HepG2 (cell line): Measurements from ENCODE around the gene HAGHL. TPM values are rescaled to one million over a fixed set of nuclear protein-coding genes. Genes with fewer than 3 reads are reported as not detected.

Experiments
- ATAC-seq: fragments of 200-7000 bp; cut with Tn5 transposase; 3 replicates; pipeline ENCODE4 v1.9.1; 2020; ENCODE audit warnings: mild to moderate bottlenecking, moderate library complexity
- BruUV-seq: library from RNA; stranded (reverse); fragments of 400-500 nt; replicated peaks from 2 replicates; lab custom pipeline; 2021; lab: Mats Ljungman, UMichigan
- CTCF ChIA-PET: fragments of 300-600 bp; formaldehyde crosslinking; extraction: SDS; loops from one replicate; lab custom pipeline; 2021; ENCODE audit warnings: low total read pairs, inconsistent platforms, low intra/inter-chr PET ratio; lab: Yijun Ruan, JAX
- POLR2A ChIA-PET: fragments of 350-600 bp; sonication (Branson Sonifier 250); formaldehyde crosslinking; loops from one replicate; lab custom pipeline; 2020; ENCODE audit warnings: antibody characterized with exemption, inconsistent platforms; lab: Yijun Ruan, JAX
- DNase-seq: peaks from one replicate; pipeline ENCODE4 v3.0.0-alpha.2; 2015; ENCODE audit warnings: low spot score
- FAIRE-seq: peaks from 3 replicates; lab custom pipeline; 2011; peaks lifted over from hg19 to GRCh38; lab: Jason Lieb, UNC
- H2AFZ ChIP-seq: one replicate; pipeline ENCODE4 v1.6.1; 2011; ENCODE audit warnings: low read length, inconsistent platforms
- H3K27ac ChIP-seq: fragments of 300-600 bp; 3 replicates; pipeline ENCODE4 v1.8.0; 2011; ENCODE audit warnings: mixed run types, mild to moderate bottlenecking, mixed read lengths, low read length, inconsistent platforms; ENCODE audit not compliant: insufficient read depth; ENCODE audit errors: extremely low read length
- H3K27me3 ChIP-seq, 2 experiments: fragments of 200-600 bp in 1 of 2; 2 replicates in 1 of 2; 3 replicates in 1 of 2; pipeline versions ENCODE4 v1.6.0 to v1.8.0; 2011; ENCODE audit warnings: low read length in 2 of 2, mild to moderate bottlenecking in 2 of 2, moderate library complexity in 2 of 2, inconsistent platforms in 1 of 2; ENCODE audit not compliant: insufficient read depth in 2 of 2, control insufficient read depth in 1 of 2
- H3K36me3 ChIP-seq, 2 experiments: fragments of 200-600 bp in 1 of 2; replicated peaks in 1 of 2; 2 replicates in 1 of 2; 3 replicates in 1 of 2; pipeline versions ENCODE4 v1.5.1 to v1.8.0; 2011; ENCODE audit warnings: low read length in 2 of 2, inconsistent platforms in 1 of 2; ENCODE audit not compliant: insufficient read depth in 2 of 2, control insufficient read depth in 1 of 2
- H3K4me1 ChIP-seq: 2 replicates; pipeline ENCODE4 v1.5.1; 2012; ENCODE audit warnings: low read length, inconsistent platforms; ENCODE audit not compliant: insufficient read depth
- H3K4me2 ChIP-seq: 2 replicates; pipeline ENCODE4 v1.6.0; 2011; ENCODE audit warnings: low read depth, low read length, inconsistent platforms
- H3K4me3 ChIP-seq, 3 experiments: fragments of 200-600 bp in 1 of 3; sonication (generic), shearing (Covaris generic) in 1 of 3; replicated peaks in 1 of 3; 2 replicates each; pipeline ENCODE4 v1.5.1; 2011 to 2016; ENCODE audit warnings: low read length in 3 of 3, inconsistent platforms in 2 of 3, low read depth in 2 of 3, mild to moderate bottlenecking in 2 of 3, control low read depth in 1 of 3, mixed read lengths in 1 of 3; ENCODE audit not compliant: insufficient read depth in 1 of 3
- H3K79me2 ChIP-seq: one replicate; pipeline ENCODE4 v1.6.1; 2011; ENCODE audit warnings: low read length, inconsistent platforms; ENCODE audit not compliant: insufficient read depth
- H3K9ac ChIP-seq: 2 replicates; pipeline ENCODE4 v1.6.0; 2011; ENCODE audit warnings: mild to moderate bottlenecking, low read depth, low read length, inconsistent platforms; ENCODE audit not compliant: insufficient read depth
- H3K9me3 ChIP-seq: 2 replicates; pipeline ENCODE4 v1.5.1; 2012; ENCODE audit warnings: mild to moderate bottlenecking, low read length
- H4K20me1 ChIP-seq: 2 replicates; pipeline ENCODE4 v1.6.0; 2011; ENCODE audit warnings: inconsistent platforms, mild to moderate bottlenecking, low read length, moderate library complexity; ENCODE audit not compliant: insufficient read depth
- CEBPB ChIP-seq: IDR thresholded peaks from 2 replicates; pipeline ENCODE4 v1.6.1; 2011; ENCODE audit warnings: low read depth, low read length, improper control_type of control experiment, borderline replicate concordance
- KDM2A ChIP-seq: sonication (generic); formaldehyde crosslinking; IDR thresholded peaks from 2 replicates; pipeline ENCODE4 v1.4.0; 2020; ENCODE audit warnings: low read depth, missing genetic modification reagents, borderline replicate concordance
- KLF15 ChIP-seq: sonication (generic); formaldehyde crosslinking; IDR thresholded peaks from 2 replicates; pipeline ENCODE4 v1.8.1; 2023; ENCODE audit warnings: borderline replicate concordance, mild to moderate bottlenecking, inconsistent platforms, missing genetic modification reagents, mixed read lengths
- MXD3 ChIP-seq: IDR thresholded peaks from 2 replicates; pipeline ENCODE4 v1.6.1; 2016; ENCODE audit warnings: mild to moderate bottlenecking, missing biosample characterization, missing genetic modification reagents
- SYNCRIP ChIP-seq: fragments of 200-400 bp; formaldehyde crosslinking; IDR thresholded peaks from 2 replicates; pipeline ENCODE4 v1.6.1; 2018; ENCODE audit warnings: mild to moderate bottlenecking, low read depth, low read length; ENCODE audit not compliant: insufficient read depth
- U2AF2 ChIP-seq: fragments of 200-400 bp; formaldehyde crosslinking; IDR thresholded peaks from 2 replicates; pipeline ENCODE4 v1.6.1; 2017; ENCODE audit warnings: low read depth, mild to moderate bottlenecking, low read length
- XRCC5 ChIP-seq: fragments of 200-400 bp; formaldehyde crosslinking; optimal IDR thresholded peaks from 2 replicates; pipeline ENCODE3; 2017; ENCODE audit warnings: mild to moderate bottlenecking, low read length
- ZBTB26 ChIP-seq: IDR thresholded peaks from 2 replicates; pipeline ENCODE4 v1.6.1; 2016; ENCODE audit warnings: missing compliant biosample characterization, missing genetic modification reagents, borderline replicate concordance
- ZBTB7B ChIP-seq: sonication (generic); formaldehyde crosslinking; IDR thresholded peaks from 2 replicates; pipeline ENCODE4 v1.4.0; 2020; ENCODE audit warnings: missing genetic modification reagents
- ZMYM2 ChIP-seq: sonication (generic); formaldehyde crosslinking; IDR thresholded peaks from 2 replicates; pipeline ENCODE4 v1.8.0; 2022; ENCODE audit warnings: mild to moderate bottlenecking, missing genetic modification reagents
- ZNF275 ChIP-seq: sonication (generic); formaldehyde crosslinking; IDR thresholded peaks from 2 replicates; pipeline ENCODE4 v1.8.0; 2022; ENCODE audit warnings: missing genetic modification reagents, mild to moderate bottlenecking, inconsistent platforms, borderline replicate concordance
- ZNF431 ChIP-seq: sonication (generic); formaldehyde crosslinking; IDR thresholded peaks from 2 replicates; pipeline ENCODE4 v1.9.0; 2022; ENCODE audit warnings: missing genetic modification reagents, low read depth, mild to moderate bottlenecking, borderline replicate concordance
- ZNF451 ChIP-seq: sonication (generic); formaldehyde crosslinking; IDR thresholded peaks from 2 replicates; pipeline ENCODE4 v1.5.0; 2020; ENCODE audit warnings: mild to moderate bottlenecking, missing genetic modification reagents
- ZNF501 ChIP-seq: sonication (generic); formaldehyde crosslinking; IDR thresholded peaks from 2 replicates; pipeline ENCODE4 v1.5.1; 2020; ENCODE audit warnings: mild to moderate bottlenecking, moderate library complexity, missing genetic modification reagents
- ZNF746 ChIP-seq: sonication (generic); formaldehyde crosslinking; IDR thresholded peaks from 2 replicates; pipeline ENCODE4 v1.8.0; 2022; ENCODE audit warnings: mild to moderate bottlenecking, missing genetic modification reagents
- ZNF781 ChIP-seq: sonication (generic); formaldehyde crosslinking; IDR thresholded peaks from 2 replicates; pipeline ENCODE4 v1.5.1; 2020; ENCODE audit warnings: borderline replicate concordance, mild to moderate bottlenecking, missing genetic modification reagents; ENCODE audit errors: not compliant biosample characterization
- ZNF839 ChIP-seq: sonication (generic); formaldehyde crosslinking; IDR thresholded peaks from 2 replicates; pipeline ENCODE4 v1.4.0; 2020; ENCODE audit warnings: missing genetic modification reagents, mild to moderate bottlenecking, borderline replicate concordance
- ZXDC ChIP-seq: sonication (generic); formaldehyde crosslinking; IDR thresholded peaks from 2 replicates; pipeline ENCODE4 v1.5.0; 2020; ENCODE audit warnings: mild to moderate bottlenecking, missing genetic modification reagents
- WGBS: methylation state at CpG from one replicate; pipeline ENCODE4 v1.1.6; 2017; ENCODE audit warnings: low lambda C conversion rate; 5-methylcytosine and 5-hydroxymethylcytosine counted together
- in situ Hi-C: cut with HindIII; loops from 2 replicates; pipeline ENCODE4 v1.10.0; 2017; ENCODE audit warnings: low pct_unique_long_range_greater_than_20kb; ENCODE audit not compliant: extremely low pct_ligation_motif_present
- intact Hi-C: fragments of 100-400 bp; cut with micrococcal nuclease; formaldehyde crosslinking; loops from one replicate; pipeline ENCODE4 v1.10.0; 2022; ENCODE audit not compliant: unreplicated experiment
- polyA plus RNA-seq, 8 experiments: library from polyadenylated mRNA; depleted of rRNA in 3 of 8; stranded (reverse) in 7 of 8; unstranded in 1 of 8; fragments of >200 nt; fragmentation: Illumina TruSeq in 4 of 8; extraction: Trizol in 4 of 8; gene quantifications; 2 replicates each; pipeline versions ENCODE4 v1.2.1 to v1.2.3, GENCODE V29; 2011 to 2016; ENCODE audit warnings: low read depth in 4 of 8, missing spikeins in 1 of 8, mixed read lengths in 1 of 8; ENCODE audit not compliant: insufficient read depth in 1 of 8
- total RNA-seq, 5 experiments: library from RNA; depleted of rRNA; stranded (reverse); fragments of >200 nt; fragmentation: Illumina TruSeq; extraction: Trizol; gene quantifications; 2 replicates each; pipeline ENCODE4 v1.2.3, GENCODE V29; 2016; ENCODE audit warnings: low read depth in 1 of 5

Gene HAGHL
- total and polyA plus RNA-seq, 2 of the 13 experiments (the other 11 are each of a cell fraction or from before 2014, with no cell fraction given): 3.4 to 8.4 TPM

- in situ Hi-C loops: no loop called here
- ATAC-seq: peak; percentile 40
- no peak overlapping the region for H2AFZ ChIP-seq
- TF ChIP-seq U2AF2 (0 out of 2 replicates have a peak, but pooled peaks have one; percentile 83), KDM2A (peak; percentile 65; the same call in 1 of the 2 replicates), ZBTB7B (CRISPR knock-in tag) (peak; percentile 38; the same call in 1 of the 2 replicates), ZNF781 (CRISPR knock-in tag) (no peak), ZBTB26 (no peak), CEBPB (no peak), MXD3 (no peak), ZNF501 (peak; percentile 64; the same call in 1 of the 2 replicates), KLF15 (CRISPR knock-in tag) (no peak), ZNF746 (no peak), ZNF839 (CRISPR knock-in tag) (no peak), ZNF451 (CRISPR knock-in tag) (no peak), ZXDC (no peak), SYNCRIP (no peak), ZNF431 (CRISPR knock-in tag) (no peak), ZNF275 (CRISPR knock-in tag) (no peak), ZMYM2 (CRISPR knock-in tag) (no peak), XRCC5 (no peak)
Observed at GRCh38 chr16:716200-716568, 10.7 kb upstream of the HAGHL start.

More at GRCh38 chr16:716200-716568, 10.7 kb upstream of the HAGHL start:
- Histone ChIP-seq H3K9ac (peak overlapping the region; percentile 54), H3K9me3 (no peaks in the 10 kb centered on the region), H3K27me3 (peaks cover 0 to 3% of the 10 kb centered on the region in 2 experiments; a peak in 2 of 5 replicates), H3K36me3 (no peaks in the 10 kb centered on the region), H3K4me2 (peak overlapping the region; percentile 92), H4K20me1 (peaks cover 5% of the 10 kb centered on the region), H3K27ac (peak overlapping the region; percentile 45), H3K4me1 (peaks cover 51% of the 10 kb centered on the region), H3K4me3 (peak overlapping the region; percentile 37 to 77 (median 56); a peak in 5 of 6 replicates), H3K79me2 (peaks cover 3% of the 10 kb centered on the region)
- BruUV-seq: no TSS peak
- ChIA-PET POLR2A (interaction anchor here (1.2 to 2.4 kb wide), 5 partner anchors 9 to 45 kb away, joined by 7 to 14 read pairs (median 9); partner anchors contain the start of genes CCDC78, CIAO3, HAGHL and MSLN), CTCF (no interaction called here)
- DNase-seq (peak; percentile 80), FAIRE-seq (peak; percentile 64)
- intact Hi-C loops: no loop called here
- 7% methylated on average over 3 of the region's 12 CpGs for WGBS
